WTC11 (cell line): ENCODE results near the gene CDCA4. TPM values are rescaled to one million over a fixed set of nuclear protein-coding genes. Genes with fewer than 3 reads are reported as not detected.

Experiments
- ATAC-seq: fragments of 200-7000 bp; cut with Tn5 transposase; 2 replicates; pipeline ENCODE4 v1.10.0; 2021; ENCODE audit warnings: mild to moderate bottlenecking, moderate library complexity
- CTCF ChIA-PET: fragments of 300-600 bp; sonication (Branson Sonifier 250); formaldehyde crosslinking; loops from one replicate; lab custom pipeline; 2021; ENCODE audit warnings: antibody characterized with exemption; lab: Charles Lee
- POLR2A ChIA-PET: fragments of 350-600 bp; sonication (Branson Sonifier 250); formaldehyde crosslinking; loops from one replicate; lab custom pipeline; 2021; ENCODE audit warnings: antibody characterized with exemption; lab: Charles Lee
- DNase-seq: peaks from one replicate; pipeline ENCODE4 v3.0.0; 2021; ENCODE audit warnings: low spot score
- H3K27ac Mint-ChIP-seq: 2 replicates; pipeline ENCODE4 v1.8.0; 2021; ENCODE audit warnings: mixed read lengths
- H3K27me3 Mint-ChIP-seq: 2 replicates; pipeline ENCODE4 v1.8.0; 2021; ENCODE audit warnings: low read depth, mild to moderate bottlenecking, moderate library complexity, mixed read lengths
- H3K36me3 Mint-ChIP-seq: 2 replicates; pipeline ENCODE4 v1.8.0; 2021; ENCODE audit warnings: mixed read lengths
- H3K4me1 Mint-ChIP-seq: 2 replicates; pipeline ENCODE4 v1.8.0; 2022; ENCODE audit warnings: mixed read lengths
- H3K4me3 Mint-ChIP-seq: 2 replicates; pipeline ENCODE4 v1.8.0; 2021; ENCODE audit warnings: mild to moderate bottlenecking, moderate library complexity, mixed read lengths
- H3K9me3 Mint-ChIP-seq: 2 replicates; pipeline ENCODE4 v1.8.0; 2021; ENCODE audit warnings: mixed read lengths
- CREB1 ChIP-seq: sonication (generic); formaldehyde crosslinking; IDR thresholded peaks from 2 replicates; pipeline ENCODE4 v1.8.0; 2023; ENCODE audit warnings: mild to moderate bottlenecking, missing genetic modification reagents
- HMGA2 ChIP-seq: fragments of 250-450 bp; sonication (Bioruptor Pico); IDR thresholded peaks from 2 replicates; pipeline ENCODE4 v1.4.0; 2021; ENCODE audit warnings: mild to moderate bottlenecking, moderate library complexity
- JUN ChIP-seq: sonication (generic); formaldehyde crosslinking; IDR thresholded peaks from 2 replicates; pipeline ENCODE4 v1.8.0; 2023; ENCODE audit warnings: mild to moderate bottlenecking, missing genetic modification reagents
- MYBL2 ChIP-seq: sonication (generic); formaldehyde crosslinking; IDR thresholded peaks from 2 replicates; pipeline ENCODE4 v1.8.1; 2023; ENCODE audit warnings: mild to moderate bottlenecking, moderate library complexity, missing genetic modification reagents
- NFATC4 ChIP-seq: fragments of 250-450 bp; sonication (Bioruptor Pico); IDR thresholded peaks from 2 replicates; pipeline ENCODE4 v1.9.0; 2021; ENCODE audit warnings: mild to moderate bottlenecking
- OVOL2 ChIP-seq: fragments of 250-450 bp; sonication (Bioruptor Pico); IDR thresholded peaks from 2 replicates; pipeline ENCODE4 v1.9.0; 2021; ENCODE audit warnings: mild to moderate bottlenecking, borderline replicate concordance
- PRRX2 ChIP-seq: fragments of 250-450 bp; sonication (Bioruptor Pico); IDR thresholded peaks from 2 replicates; pipeline ENCODE4 v1.8.0; 2021; ENCODE audit warnings: mild to moderate bottlenecking
- ZBTB21 ChIP-seq: sonication (generic); formaldehyde crosslinking; IDR thresholded peaks from 2 replicates; pipeline ENCODE4 v1.8.1; 2023; ENCODE audit warnings: mild to moderate bottlenecking, missing genetic modification reagents, borderline replicate concordance
- ZNF121 ChIP-seq: sonication (generic); formaldehyde crosslinking; IDR thresholded peaks from 2 replicates; pipeline ENCODE4 v1.8.0; 2023; ENCODE audit warnings: missing genetic modification reagents
- ZNF263 ChIP-seq: sonication (generic); formaldehyde crosslinking; IDR thresholded peaks from 2 replicates; pipeline ENCODE4 v1.8.1; 2022; ENCODE audit warnings: low read depth, mild to moderate bottlenecking, moderate library complexity, missing genetic modification reagents
- ZNF423 ChIP-seq: fragments of 250-450 bp; sonication (Bioruptor Pico); IDR thresholded peaks from 2 replicates; pipeline ENCODE4 v2.1.2; 2022; ENCODE audit warnings: mild to moderate bottlenecking, moderate library complexity
- ZNF671 ChIP-seq: fragments of 250-450 bp; sonication (Bioruptor Pico); IDR thresholded peaks from 2 replicates; pipeline ENCODE4 v1.8.0; 2021; ENCODE audit warnings: mild to moderate bottlenecking
- total RNA-seq: library from RNA; stranded (reverse); gene quantifications from 3 replicates; pipeline ENCODE4 v1.2.3, GENCODE V29; 2021
- TF ChIP-seq, protein P1 (sequence below): sonication (generic); formaldehyde crosslinking; IDR thresholded peaks from 2 replicates; pipeline ENCODE4 v1.8.0; 2022; ENCODE audit warnings: missing genetic modification reagents
- TF ChIP-seq, protein P2 (sequence below): sonication (generic); formaldehyde crosslinking; IDR thresholded peaks from 2 replicates; pipeline ENCODE4 v1.8.1; 2023; ENCODE audit warnings: mild to moderate bottlenecking, missing genetic modification reagents
- TF ChIP-seq, protein P3 (sequence below): sonication (generic); formaldehyde crosslinking; IDR thresholded peaks from 2 replicates; pipeline ENCODE4 v1.8.1; 2022; ENCODE audit warnings: mild to moderate bottlenecking, moderate library complexity, missing genetic modification reagents
- TF ChIP-seq, protein P4 (sequence below): sonication (generic); formaldehyde crosslinking; IDR thresholded peaks from 2 replicates; pipeline ENCODE4 v1.8.1; 2023; ENCODE audit warnings: mild to moderate bottlenecking, moderate library complexity, missing genetic modification reagents
- TF ChIP-seq, protein P5 (sequence below): sonication (generic); formaldehyde crosslinking; IDR thresholded peaks from 2 replicates; pipeline ENCODE4 v1.8.0; 2022; ENCODE audit warnings: mild to moderate bottlenecking, missing genetic modification reagents

CDCA4 gene
- total RNA-seq, 1 experiment from 2014 or later: 63.3 TPM

DNA sequence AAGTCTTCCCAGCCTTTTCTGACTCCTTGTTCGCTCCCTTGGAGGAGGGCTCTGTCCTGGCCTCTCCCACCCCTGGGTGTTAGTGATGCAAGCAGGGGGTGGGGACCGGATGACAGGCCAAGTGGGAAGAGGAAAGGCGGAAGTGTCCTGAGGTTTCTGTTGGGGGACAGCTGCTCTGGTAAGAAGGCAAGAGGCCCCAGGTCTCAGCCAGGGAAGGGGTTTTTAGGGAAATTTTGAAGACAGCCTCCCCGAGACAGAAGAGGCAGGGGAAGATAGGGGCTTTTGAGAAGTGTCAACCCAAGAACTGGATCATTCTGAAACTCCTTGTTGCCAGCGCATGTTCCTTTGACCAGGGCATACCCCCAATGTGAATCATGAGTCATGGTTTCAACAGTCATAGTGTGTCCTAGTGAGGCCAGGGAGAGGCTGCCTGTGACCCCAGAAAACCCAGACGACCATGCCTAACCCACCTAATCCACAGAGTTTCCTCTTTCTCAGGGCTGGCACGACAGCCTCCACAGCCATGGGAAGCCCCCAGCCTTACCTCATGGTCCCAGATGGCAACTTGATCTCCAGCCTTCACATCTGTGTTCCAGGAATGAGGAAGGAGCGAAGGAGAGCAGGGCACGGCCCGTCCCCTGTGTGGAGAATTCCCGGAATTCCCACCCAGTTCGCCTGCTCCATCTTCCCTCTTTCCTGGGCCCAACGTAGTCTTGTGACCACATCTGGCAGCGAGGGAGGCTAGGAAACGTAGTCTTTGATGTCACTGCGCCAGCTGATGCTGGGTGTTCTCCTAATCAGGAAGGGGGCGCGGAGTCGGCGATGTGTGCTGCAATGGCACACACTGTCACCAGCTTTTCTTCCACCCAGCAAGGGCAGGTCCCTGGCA lies 49.2 kb upstream of the CDCA4 start (continued):
- TF ChIP-seq, protein P1, sequence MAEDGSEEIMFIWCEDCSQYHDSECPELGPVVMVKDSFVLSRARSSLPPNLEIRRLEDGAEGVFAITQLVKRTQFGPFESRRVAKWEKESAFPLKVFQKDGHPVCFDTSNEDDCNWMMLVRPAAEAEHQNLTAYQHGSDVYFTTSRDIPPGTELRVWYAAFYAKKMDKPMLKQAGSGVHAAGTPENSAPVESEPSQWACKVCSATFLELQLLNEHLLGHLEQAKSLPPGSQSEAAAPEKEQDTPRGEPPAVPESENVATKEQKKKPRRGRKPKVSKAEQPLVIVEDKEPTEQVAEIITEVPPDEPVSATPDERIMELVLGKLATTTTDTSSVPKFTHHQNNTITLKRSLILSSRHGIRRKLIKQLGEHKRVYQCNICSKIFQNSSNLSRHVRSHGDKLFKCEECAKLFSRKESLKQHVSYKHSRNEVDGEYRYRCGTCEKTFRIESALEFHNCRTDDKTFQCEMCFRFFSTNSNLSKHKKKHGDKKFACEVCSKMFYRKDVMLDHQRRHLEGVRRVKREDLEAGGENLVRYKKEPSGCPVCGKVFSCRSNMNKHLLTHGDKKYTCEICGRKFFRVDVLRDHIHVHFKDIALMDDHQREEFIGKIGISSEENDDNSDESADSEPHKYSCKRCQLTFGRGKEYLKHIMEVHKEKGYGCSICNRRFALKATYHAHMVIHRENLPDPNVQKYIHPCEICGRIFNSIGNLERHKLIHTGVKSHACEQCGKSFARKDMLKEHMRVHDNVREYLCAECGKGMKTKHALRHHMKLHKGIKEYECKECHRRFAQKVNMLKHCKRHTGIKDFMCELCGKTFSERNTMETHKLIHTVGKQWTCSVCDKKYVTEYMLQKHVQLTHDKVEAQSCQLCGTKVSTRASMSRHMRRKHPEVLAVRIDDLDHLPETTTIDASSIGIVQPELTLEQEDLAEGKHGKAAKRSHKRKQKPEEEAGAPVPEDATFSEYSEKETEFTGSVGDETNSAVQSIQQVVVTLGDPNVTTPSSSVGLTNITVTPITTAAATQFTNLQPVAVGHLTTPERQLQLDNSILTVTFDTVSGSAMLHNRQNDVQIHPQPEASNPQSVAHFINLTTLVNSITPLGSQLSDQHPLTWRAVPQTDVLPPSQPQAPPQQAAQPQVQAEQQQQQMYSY: no peak
- TF ChIP-seq ZBTB21 (CRISPR knock-in tag) (no peak), HMGA2 (no peak), OVOL2 (CRISPR knock-in tag) (no peak)

DNA sequence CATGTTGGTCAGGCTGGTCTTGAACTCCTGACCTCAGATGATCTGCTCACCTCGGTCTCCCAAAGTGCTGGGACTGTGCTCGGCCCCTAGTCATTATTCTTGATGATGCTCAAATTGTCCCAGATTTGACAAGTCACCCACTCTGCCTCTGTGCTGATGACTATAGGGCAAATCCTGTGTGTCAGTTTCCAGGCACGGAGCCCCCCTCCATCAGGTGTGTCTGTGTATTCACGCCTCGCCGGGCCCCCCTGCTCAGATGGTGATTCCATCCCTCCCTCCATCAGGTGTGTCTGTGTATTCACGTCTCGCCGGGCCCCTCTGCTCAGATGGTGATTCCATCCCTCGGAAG lies 48.6 kb upstream of the CDCA4 start:
- ATAC-seq: no peak
- ChIA-PET POLR2A (no interaction called here), CTCF (no interaction called here)
- no peak for DNase-seq
- Mint-ChIP-seq H3K36me3 (no peaks in the 10 kb centered on the region), H3K27ac (no peak overlapping the region), H3K9me3 (no peaks in the 10 kb centered on the region), H3K4me3 (no peak overlapping the region), H3K27me3 (no peaks in the 10 kb centered on the region)
- TF ChIP-seq ZNF121 (CRISPR knock-in tag) (no peak), CREB1 (no peak), ZNF671 (CRISPR knock-in tag) (no peak), ZNF263 (no peak), MYBL2 (CRISPR knock-in tag) (no peak), JUN (CRISPR knock-in tag) (no peak), ZNF423 (no peak), PRRX2 (CRISPR knock-in tag) (no peak), NFATC4 (CRISPR knock-in tag) (no peak)
- TF ChIP-seq, protein P2, sequence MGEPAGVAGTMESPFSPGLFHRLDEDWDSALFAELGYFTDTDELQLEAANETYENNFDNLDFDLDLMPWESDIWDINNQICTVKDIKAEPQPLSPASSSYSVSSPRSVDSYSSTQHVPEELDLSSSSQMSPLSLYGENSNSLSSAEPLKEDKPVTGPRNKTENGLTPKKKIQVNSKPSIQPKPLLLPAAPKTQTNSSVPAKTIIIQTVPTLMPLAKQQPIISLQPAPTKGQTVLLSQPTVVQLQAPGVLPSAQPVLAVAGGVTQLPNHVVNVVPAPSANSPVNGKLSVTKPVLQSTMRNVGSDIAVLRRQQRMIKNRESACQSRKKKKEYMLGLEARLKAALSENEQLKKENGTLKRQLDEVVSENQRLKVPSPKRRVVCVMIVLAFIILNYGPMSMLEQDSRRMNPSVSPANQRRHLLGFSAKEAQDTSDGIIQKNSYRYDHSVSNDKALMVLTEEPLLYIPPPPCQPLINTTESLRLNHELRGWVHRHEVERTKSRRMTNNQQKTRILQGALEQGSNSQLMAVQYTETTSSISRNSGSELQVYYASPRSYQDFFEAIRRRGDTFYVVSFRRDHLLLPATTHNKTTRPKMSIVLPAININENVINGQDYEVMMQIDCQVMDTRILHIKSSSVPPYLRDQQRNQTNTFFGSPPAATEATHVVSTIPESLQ (CRISPR knock-in tag): no peak
- TF ChIP-seq, protein P3, sequence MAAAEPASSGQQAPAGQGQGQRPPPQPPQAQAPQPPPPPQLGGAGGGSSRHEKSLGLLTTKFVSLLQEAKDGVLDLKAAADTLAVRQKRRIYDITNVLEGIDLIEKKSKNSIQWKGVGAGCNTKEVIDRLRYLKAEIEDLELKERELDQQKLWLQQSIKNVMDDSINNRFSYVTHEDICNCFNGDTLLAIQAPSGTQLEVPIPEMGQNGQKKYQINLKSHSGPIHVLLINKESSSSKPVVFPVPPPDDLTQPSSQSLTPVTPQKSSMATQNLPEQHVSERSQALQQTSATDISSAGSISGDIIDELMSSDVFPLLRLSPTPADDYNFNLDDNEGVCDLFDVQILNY: no peak
- TF ChIP-seq, protein P4, sequence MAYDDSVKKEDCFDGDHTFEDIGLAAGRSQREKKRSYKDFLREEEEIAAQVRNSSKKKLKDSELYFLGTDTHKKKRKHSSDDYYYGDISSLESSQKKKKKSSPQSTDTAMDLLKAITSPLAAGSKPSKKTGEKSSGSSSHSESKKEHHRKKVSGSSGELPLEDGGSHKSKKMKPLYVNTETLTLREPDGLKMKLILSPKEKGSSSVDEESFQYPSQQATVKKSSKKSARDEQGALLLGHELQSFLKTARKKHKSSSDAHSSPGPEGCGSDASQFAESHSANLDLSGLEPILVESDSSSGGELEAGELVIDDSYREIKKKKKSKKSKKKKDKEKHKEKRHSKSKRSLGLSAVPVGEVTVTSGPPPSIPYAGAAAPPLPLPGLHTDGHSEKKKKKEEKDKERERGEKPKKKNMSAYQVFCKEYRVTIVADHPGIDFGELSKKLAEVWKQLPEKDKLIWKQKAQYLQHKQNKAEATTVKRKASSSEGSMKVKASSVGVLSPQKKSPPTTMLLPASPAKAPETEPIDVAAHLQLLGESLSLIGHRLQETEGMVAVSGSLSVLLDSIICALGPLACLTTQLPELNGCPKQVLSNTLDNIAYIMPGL (CRISPR knock-in tag): no peak
- TF ChIP-seq, protein P5, sequence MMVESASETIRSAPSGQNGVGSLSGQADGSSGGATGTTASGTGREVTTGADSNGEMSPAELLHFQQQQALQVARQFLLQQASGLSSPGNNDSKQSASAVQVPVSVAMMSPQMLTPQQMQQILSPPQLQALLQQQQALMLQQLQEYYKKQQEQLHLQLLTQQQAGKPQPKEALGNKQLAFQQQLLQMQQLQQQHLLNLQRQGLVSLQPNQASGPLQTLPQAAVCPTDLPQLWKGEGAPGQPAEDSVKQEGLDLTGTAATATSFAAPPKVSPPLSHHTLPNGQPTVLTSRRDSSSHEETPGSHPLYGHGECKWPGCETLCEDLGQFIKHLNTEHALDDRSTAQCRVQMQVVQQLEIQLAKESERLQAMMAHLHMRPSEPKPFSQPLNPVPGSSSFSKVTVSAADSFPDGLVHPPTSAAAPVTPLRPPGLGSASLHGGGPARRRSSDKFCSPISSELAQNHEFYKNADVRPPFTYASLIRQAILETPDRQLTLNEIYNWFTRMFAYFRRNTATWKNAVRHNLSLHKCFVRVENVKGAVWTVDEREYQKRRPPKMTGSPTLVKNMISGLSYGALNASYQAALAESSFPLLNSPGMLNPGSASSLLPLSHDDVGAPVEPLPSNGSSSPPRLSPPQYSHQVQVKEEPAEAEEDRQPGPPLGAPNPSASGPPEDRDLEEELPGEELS (CRISPR knock-in tag): no peak
- TF ChIP-seq, all 79 proteins: peak for 0
- no peaks in the 10 kb centered on the region for H3K4me1 Mint-ChIP-seq
